NB4 (cell line): ENCODE results near the gene KIF5C.

Experiments used
- DNase-seq: peaks from one replicate; pipeline ENCODE4 v3.0.0; 2010; ENCODE audit warnings: low read depth
- H3K4me3 ChIP-seq: one replicate; pipeline ENCODE4 v1.5.1; 2011; ENCODE audit warnings: mild to moderate bottlenecking, low read depth, low read length, moderate library complexity
- CTCF ChIP-seq: IDR thresholded peaks from one replicate; pipeline ENCODE4 v1.5.1; 2012; ENCODE audit warnings: low read depth, low read length
- MAX ChIP-seq: IDR thresholded peaks from 2 replicates; pipeline ENCODE4 v1.6.1; 2011; ENCODE audit warnings: low read depth, low read length
- MYC ChIP-seq: IDR thresholded peaks from 2 replicates; pipeline ENCODE4 v1.6.1; 2011; ENCODE audit warnings: low read depth, low read length
- POLR2A ChIP-seq: IDR thresholded peaks from 2 replicates; pipeline ENCODE4 v1.6.1; 2011; ENCODE audit warnings: mild to moderate bottlenecking; ENCODE audit not compliant: insufficient read length; ENCODE audit errors: extremely low read depth

KIF5C gene

GRCh38 chr2:148926981-148927401 is 52.0 kb downstream of the KIF5C start:
- TF ChIP-seq CTCF (no peak), POLR2A (no peak), MYC (no peak), MAX (no peak)
- DNase-seq: peak; percentile 75
- H3K4me3 ChIP-seq: peak overlapping the region; percentile 62

- TF ChIP-seq MYC (no peak), MAX (no peak), POLR2A (no peak), CTCF (no peak)
- DNase-seq: no peak
- H3K4me3 ChIP-seq: no peak overlapping the region
Observed at GRCh38 chr2:148928395-148928794, 53.4 kb downstream of the KIF5C start.

GRCh38 chr2:148930046-148930775 is 55.2 kb downstream of the KIF5C start:
- DNase-seq: peak; percentile 23
- no peak for TF ChIP-seq MAX
- no peak for TF ChIP-seq POLR2A
- TF ChIP-seq CTCF: no peak
- TF ChIP-seq MYC: no peak

GRCh38 chr2:148932536-148932935 is 57.5 kb downstream of the KIF5C start:
- TF ChIP-seq POLR2A (no peak), MAX (no peak), CTCF (no peak), MYC (no peak)
- DNase-seq: no peak

More at GRCh38 chr2:148930046-148930775, 55.2 kb downstream of the KIF5C start:
- no peak overlapping the region for H3K4me3 ChIP-seq

GRCh38 chr2:148933456-148933855 is 58.4 kb downstream of the KIF5C start:
- H3K4me3 ChIP-seq: no peak overlapping the region
- no peak for TF ChIP-seq CTCF
- no peak for TF ChIP-seq MAX
- TF ChIP-seq POLR2A: no peak
- no peak for TF ChIP-seq MYC

More at GRCh38 chr2:148932536-148932935, 57.5 kb downstream of the KIF5C start:
- no peak overlapping the region for H3K4me3 ChIP-seq

GRCh38 chr2:148935791-148936190 is 60.8 kb downstream of the KIF5C start:
- H3K4me3 ChIP-seq: no peak overlapping the region
- DNase-seq: no peak
- TF ChIP-seq CTCF: no peak
- no peak for TF ChIP-seq MAX
- no peak for TF ChIP-seq MYC
- TF ChIP-seq POLR2A: no peak

More at GRCh38 chr2:148933456-148933855, 58.4 kb downstream of the KIF5C start:
- no peak for DNase-seq
